GM21526 (cell line): ENCODE results near the gene CDC42BPB.

Source experiments
- ATAC-seq: cut with Tn5 transposase; IDR thresholded peaks from one replicate; pipeline ENCODE4 v1.9.1; 2021; ENCODE audit warnings: moderate library complexity; ENCODE audit not compliant: unreplicated experiment, low FRiP score

CDC42BPB gene

DNA sequence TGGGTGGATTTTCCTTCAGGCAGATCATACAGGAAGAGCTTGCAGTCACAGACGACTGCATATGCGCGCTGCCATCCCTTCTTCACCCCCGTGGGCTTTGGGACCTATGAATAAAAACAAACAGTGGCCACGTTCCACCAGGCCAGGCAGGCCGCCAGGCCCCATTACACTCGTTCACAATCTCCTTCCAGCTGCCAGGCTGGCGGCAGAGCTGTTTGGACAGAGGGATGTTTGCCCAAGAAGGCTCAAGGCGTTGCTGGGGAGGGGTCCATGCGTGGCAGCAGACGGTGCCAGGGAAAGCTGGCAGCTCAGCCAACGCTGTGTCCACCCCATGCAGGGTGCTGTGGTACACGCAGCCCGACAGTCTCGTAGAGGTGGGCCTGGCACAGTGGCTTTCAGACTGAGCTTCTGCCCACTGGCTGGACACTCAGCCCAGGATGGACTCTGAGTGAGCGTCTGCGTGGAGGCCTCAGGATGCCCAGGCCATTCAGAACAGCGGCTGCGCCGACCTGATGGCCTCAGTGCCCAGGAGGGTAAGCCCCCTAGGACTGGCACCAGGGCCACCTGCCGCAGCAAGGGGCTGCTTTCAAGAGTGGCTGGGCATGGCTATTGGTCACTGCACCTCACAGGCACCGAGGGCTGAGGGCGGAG, 107.4 kb downstream of the CDC42BPB start:
- ATAC-seq, result no peak

- no peak for ATAC-seq
These were observed 108.1 kb downstream of the CDC42BPB start for GRCh38 chr14:102949062-102949800.

DNA sequence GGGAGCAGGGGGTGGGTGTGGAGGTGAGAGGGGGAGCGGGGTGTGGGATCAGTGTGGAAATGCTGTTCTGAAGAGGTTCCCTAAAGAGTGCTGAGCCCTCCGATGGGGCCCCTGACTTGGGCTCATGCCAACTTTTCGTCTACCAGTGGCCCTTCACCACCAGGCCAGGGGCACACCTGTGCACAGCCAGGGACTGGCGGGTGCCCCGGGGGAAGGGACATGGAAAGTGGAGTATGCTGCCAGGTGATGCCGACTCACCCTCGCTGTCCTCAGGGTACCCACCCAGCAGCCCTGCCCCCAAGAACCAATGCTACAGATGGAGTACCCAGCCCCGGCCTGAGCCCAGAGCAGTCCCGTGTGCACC, 108.7 kb downstream of the CDC42BPB start:
- ATAC-seq, result no peak

- ATAC-seq, result no peak
These were observed 109.8 kb downstream of the CDC42BPB start for GRCh38 chr14:102947321-102948103.

GRCh38 chr14:102945346-102946130, 111.8 kb downstream of the CDC42BPB start:
- no peak for ATAC-seq

DNA sequence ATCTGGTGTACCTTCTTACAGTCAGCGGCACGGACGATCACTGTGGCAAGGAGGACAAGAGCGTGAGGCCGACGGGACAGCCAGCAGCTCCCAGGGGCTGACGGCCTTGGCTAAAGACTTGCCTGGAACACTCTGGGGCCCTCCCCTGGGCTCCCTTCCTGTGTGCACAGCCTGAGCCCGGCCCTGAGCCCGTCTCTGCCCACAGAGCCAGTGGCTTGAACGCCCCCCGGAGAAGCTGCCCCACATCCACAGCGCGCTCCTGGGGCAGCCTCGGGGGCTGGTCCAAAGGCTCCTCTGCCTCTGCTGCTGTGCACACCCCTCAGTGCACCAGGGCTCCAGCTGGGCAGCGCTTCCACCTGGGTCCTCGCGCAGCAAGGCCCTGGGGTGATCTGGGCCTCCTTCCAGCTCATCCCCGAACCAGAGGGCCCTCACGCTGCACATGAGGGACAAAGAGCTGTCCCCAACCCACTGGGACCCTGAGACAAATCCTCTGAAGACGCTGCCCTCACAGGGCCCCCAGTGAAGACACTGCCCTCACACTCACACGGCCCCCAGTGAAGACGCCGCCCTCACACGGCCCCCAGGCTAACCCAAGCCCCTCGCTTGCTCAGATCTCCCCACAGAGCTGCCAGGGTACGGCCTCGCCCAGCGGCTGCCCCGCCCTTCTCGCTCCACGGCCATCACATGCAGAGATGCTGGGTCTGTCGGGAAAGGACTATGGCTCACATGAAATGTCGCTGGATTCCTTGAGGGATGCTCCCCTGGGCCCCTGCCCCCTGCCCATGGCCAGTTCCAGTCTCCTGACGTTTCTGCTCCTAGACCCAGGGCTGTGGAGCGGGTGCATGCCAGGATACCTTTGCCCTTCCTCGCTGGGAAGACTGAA, 112.7 kb downstream of the CDC42BPB start:
- ATAC-seq, result no peak

DNA sequence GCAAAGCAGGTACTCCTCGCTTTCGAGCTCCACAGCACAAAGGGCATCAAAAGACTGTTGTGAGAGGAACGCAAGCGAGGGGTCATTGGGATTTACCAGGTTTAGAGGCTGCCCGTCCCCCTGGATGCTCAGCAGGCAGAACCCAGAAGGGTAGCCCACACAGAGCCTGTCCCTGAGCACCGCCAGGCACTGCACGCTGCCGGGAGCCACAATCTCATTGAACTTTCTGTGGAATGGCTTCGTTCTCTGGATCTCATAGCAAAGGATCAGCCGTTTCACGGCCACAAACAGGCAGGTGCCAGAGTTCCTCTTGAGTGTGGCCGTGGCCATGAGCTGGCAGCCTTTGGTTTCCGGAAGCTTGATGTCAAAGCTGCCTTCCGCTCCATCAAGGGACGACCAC, 113.4 kb downstream of the CDC42BPB start:
- ATAC-seq, result no peak

- no peak for ATAC-seq
These were observed 113.9 kb downstream of the CDC42BPB start for GRCh38 chr14:102943454-102943853.

DNA sequence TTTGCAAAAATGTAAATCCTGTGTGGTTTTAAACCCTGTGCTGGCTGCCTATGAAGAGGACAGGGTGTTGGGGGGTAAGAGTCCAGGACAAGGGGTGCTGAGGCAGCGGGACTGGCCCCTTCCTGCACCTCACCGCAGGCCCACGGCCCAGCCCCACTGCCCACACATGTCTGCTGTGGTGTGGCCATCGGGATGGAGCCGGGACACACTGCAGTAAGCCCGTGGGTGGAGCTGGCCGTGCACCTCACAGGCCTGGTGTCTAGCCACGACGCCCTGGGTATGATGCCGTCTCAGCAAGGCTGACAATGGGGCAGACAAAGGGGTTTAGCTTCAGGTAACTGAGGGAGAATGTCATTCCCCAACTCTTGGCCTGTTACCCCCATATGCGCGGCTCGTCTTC, 115.3 kb downstream of the CDC42BPB start:
- no peak for ATAC-seq

GRCh38 chr14:102941419-102942011, 115.8 kb downstream of the CDC42BPB start:
- no peak for ATAC-seq

- ATAC-seq, result no peak
These were observed 116.5 kb downstream of the CDC42BPB start for GRCh38 chr14:102940729-102941362.

DNA sequence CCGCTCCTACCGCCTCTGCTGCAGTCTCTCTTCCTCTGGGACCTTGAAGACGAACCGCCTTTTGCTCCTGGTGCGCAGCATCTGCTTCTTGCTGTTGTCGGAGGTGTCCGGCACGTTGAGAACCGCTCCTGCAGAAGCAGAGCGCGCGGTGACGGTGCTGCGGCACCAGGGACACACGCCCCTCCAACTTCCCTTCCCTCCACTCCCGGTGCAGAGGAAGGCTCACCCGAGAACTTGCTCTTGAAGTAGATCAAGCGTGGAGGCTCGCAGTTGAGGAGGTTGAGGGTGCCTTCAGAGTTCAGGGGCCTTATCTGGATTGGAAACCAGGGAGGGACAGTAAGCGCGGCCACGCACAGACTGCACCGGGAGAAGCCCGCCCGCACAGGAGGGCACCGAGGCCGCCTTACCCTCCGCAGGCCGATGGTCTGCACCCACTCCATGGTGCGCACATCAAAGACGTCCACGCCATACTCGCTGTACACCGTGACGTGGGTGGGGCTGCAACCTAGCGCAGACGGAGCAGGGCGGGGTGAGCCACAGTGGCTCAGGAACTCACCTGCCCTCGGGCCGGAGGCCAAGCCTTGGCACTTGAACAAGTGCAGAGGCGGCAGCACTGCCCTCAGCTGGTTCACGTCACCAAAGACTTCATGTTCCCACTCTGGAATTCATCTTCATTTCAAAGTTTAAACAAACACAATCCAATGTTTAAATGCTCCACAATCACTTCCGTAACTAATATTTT, 117.4 kb downstream of the CDC42BPB start:
- ATAC-seq, result no peak

GRCh38 chr14:102939329-102939728, 118.0 kb downstream of the CDC42BPB start:
- ATAC-seq, result no peak

- no peak for ATAC-seq
These were observed 119.2 kb downstream of the CDC42BPB start for GRCh38 chr14:102938191-102938590.

DNA sequence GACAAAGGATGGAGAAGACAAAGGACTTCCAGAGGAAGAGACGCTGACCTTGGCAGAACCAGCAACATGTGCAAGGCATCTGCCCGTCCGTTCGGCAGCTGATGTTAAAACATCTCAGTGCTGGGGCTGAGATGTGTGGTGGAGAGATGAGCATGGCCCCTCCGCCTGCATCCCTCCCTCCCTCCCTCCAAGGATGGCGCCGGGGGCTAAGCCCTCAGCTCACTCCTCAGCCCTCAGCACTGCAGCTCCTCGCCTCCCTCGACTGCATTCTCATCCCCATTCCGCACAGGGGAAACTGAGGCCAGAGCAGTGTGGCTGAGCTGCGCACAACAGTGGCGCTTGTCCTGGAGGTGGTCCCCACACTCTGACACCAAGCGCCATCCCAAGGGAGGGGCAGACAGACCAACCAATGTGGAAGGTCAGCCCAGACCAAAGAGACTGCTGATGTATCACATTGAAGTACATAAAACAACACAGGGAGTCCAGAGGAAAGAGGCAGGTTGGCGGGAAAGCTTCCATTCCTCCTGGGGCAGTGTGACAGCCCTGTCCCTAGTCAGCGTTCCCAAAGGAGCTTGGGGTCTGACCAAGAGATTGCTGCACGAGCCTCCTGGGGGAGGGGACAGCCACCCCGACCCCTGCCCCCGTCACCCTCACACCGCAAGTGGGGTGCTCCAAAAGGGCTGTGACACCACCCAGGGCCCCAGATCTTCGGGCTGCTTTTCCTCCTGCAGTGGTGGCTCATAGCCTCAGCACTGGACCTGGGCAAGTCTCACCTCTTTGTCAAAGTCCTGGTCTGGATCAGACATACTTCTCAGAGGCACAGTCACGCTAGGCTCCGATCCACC, 119.8 kb downstream of the CDC42BPB start:
- ATAC-seq, result no peak

DNA sequence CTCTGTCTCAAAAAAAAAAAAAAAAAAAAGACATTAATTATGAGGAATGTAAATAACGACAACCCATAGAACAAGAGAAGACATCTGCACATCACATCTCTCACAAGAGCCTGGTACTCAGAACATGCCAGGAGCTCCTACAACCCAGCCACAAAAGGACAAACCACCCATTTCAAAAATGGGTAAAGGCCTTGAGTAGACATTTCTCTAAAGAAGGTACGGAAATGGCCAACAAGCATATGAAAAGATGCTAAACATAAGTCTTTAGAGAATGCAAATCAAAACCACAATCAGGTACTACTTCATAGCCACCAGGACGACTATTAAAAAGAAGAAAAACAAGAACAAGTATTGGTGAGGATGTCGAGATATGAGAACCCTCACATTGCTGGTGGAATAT, 121.6 kb downstream of the CDC42BPB start:
- no peak for ATAC-seq

DNA sequence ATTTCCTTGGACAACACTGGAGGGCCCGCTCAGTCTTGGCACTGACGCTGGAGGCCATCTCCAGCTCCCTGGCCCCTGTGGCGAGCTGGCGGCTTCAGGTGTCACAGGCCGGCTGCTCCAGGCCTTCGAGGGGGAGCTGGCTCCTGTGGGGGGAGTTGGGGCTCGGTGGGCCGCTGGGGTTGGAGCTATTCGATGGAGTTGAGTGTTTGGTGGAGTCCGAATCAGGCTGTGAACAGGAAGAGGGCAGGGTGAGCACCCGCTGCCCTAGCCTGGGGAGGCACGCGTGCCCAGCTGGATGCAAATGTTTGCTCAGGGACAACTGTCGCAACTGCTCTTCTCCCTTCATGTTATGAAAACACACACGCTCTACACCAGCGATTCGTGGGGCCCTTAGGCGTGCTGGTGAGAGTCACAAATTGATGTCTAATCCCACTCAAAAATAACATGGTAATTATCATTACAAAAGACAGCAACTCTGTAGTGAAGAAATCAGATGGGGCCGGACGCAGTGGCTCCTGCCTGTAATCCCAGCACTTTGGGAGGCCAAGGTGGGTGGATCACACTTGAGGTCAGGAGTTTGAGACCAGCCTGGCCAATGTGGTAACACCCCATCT, 123.6 kb downstream of the CDC42BPB start:
- ATAC-seq, result no peak
